ENCODE data around the gene C5orf63. TPM values are rescaled to one million over a fixed set of nuclear protein-coding genes. Genes with fewer than 3 reads are reported as not detected.
"Not testable (repeated sequence)": the region's sequence is repeated elsewhere in the genome, so short reads cannot be mapped to it uniquely, and the experiment has no call there.

C5orf63 gene
- total RNA-seq, 8 experiments from 2014 or later, result 0.11 to 11.3 (median 1.9) TPM

GRCh38 chr5:127023552-127024191, 49.6 kb downstream of the C5orf63 start:
- H3K4me1 ChIP-seq (replicated peaks in 1 of 2), result peaks cover 23 to 27% of the 10 kb centered on the region in 2 donors
- in situ Hi-C loops (cut with MboI; ENCODE audit: low pct_unique_long_range_greater_than_20kb in 2 of 9, low sequenced_read_pairs in 9 of 9, unreplicated experiment in 9 of 9); H3K27ac ChIP-seq; ATAC-seq (replicated peaks in 6 of 8); H3K4me3 ChIP-seq: not testable (repeated sequence)
- 60 to 100% (median 88%) methylated on average over 1 to 7 of the region's 7 CpGs for whole genome bisulfite sequencing, 10 experiments

GRCh38 chr5:127022846-127023245, 50.5 kb downstream of the C5orf63 start:
- in situ Hi-C loops (cut with MboI; ENCODE audit: low pct_unique_long_range_greater_than_20kb in 2 of 9, low sequenced_read_pairs in 9 of 9, unreplicated experiment in 9 of 9), result no loop called here
- no peak overlapping the region for H3K4me3 ChIP-seq

GRCh38 chr5:127019928-127020327, 53.4 kb downstream of the C5orf63 start:
- 0 to 85% (median 71%) methylated on average over 1 of the region's 1 CpG; no CpG with 5 or more reads in 5 of the 10 experiments for WGBS, 10 experiments
- in situ Hi-C loops (cut with MboI; ENCODE audit: low pct_unique_long_range_greater_than_20kb in 2 of 9, low sequenced_read_pairs in 9 of 9, unreplicated experiment in 9 of 9), result no loop called here
- Histone ChIP-seq H3K27ac (no peak overlapping the region), H3K4me3 (no peak overlapping the region), H3K4me1 (replicated peaks in 1 of 2) (peaks cover 0 to 6% of the 10 kb centered on the region in 2 donors)
- ATAC-seq (replicated peaks in 6 of 8), result no peak

More at GRCh38 chr5:127022846-127023245, 50.5 kb downstream of the C5orf63 start:
- Histone ChIP-seq H3K4me1 (replicated peaks in 1 of 2) (peaks cover 21 to 24% of the 10 kb centered on the region in 2 donors), H3K27ac (no peak overlapping the region)
- 93 to 100% (median 100%) methylated on average over 1 to 3 of the region's 3 CpGs; no CpG with 5 or more reads in 2 of the 10 experiments for WGBS, 10 experiments
- no peak for ATAC-seq (replicated peaks in 6 of 8)

GRCh38 chr5:127016722-127017121, 56.6 kb downstream of the C5orf63 start:
- H3K4me1 ChIP-seq (replicated peaks in 1 of 2); ATAC-seq (replicated peaks in 6 of 8); H3K4me3 ChIP-seq; H3K27ac ChIP-seq; in situ Hi-C loops (cut with MboI; ENCODE audit: low pct_unique_long_range_greater_than_20kb in 2 of 9, low sequenced_read_pairs in 9 of 9, unreplicated experiment in 9 of 9): not testable (repeated sequence)
- WGBS, 10 experiments, result 100% methylated on average over 1 of the region's 4 CpGs; no CpG with 5 or more reads in 8 of the 10 experiments

- no peak for ATAC-seq (replicated peaks in 6 of 8)
- WGBS, 10 experiments, result 37 to 93% (median 67%) methylated on average over 1 to 4 of the region's 4 CpGs; no CpG with 5 or more reads in 4 of the 10 experiments
- Histone ChIP-seq H3K4me3 (no peak overlapping the region), H3K27ac (no peak overlapping the region), H3K4me1 (replicated peaks in 1 of 2) (no peaks in the 10 kb centered on the region)
- in situ Hi-C loops (cut with MboI; ENCODE audit: low pct_unique_long_range_greater_than_20kb in 2 of 9, low sequenced_read_pairs in 9 of 9, unreplicated experiment in 9 of 9), result no loop called here
Observed at GRCh38 chr5:127015716-127016115, 57.6 kb downstream of the C5orf63 start.

- no peaks in the 10 kb centered on the region for H3K4me1 ChIP-seq (replicated peaks in 1 of 2)
- no peak for ATAC-seq (replicated peaks in 6 of 8)
- 33 to 100% (median 94%) methylated on average over 1 of the region's 1 CpG for WGBS, 10 experiments
- H3K27ac ChIP-seq, result no peak overlapping the region
- in situ Hi-C loops (cut with MboI; ENCODE audit: low pct_unique_long_range_greater_than_20kb in 2 of 9, low sequenced_read_pairs in 9 of 9, unreplicated experiment in 9 of 9), result no loop called here
- no peak overlapping the region for H3K4me3 ChIP-seq
Observed at GRCh38 chr5:127014573-127014972, 58.7 kb downstream of the C5orf63 start.

GRCh38 chr5:127013407-127013806, 59.9 kb downstream of the C5orf63 start:
- WGBS, 10 experiments, result 20 to 100% (median 93%) methylated on average over 1 to 2 of the region's 2 CpGs; no CpG with 5 or more reads in 1 of the 10 experiments
- no peak for ATAC-seq (replicated peaks in 6 of 8)
- H3K4me1 ChIP-seq (replicated peaks in 1 of 2), result no peaks in the 10 kb centered on the region
- in situ Hi-C loops (cut with MboI; ENCODE audit: low pct_unique_long_range_greater_than_20kb in 2 of 9, low sequenced_read_pairs in 9 of 9, unreplicated experiment in 9 of 9), result no loop called here
- no peak overlapping the region for H3K4me3 ChIP-seq
- no peak overlapping the region for H3K27ac ChIP-seq

GRCh38 chr5:127012916-127013315, 60.4 kb downstream of the C5orf63 start:
- Histone ChIP-seq H3K27ac (no peak overlapping the region), H3K4me3 (no peak overlapping the region), H3K4me1 (replicated peaks in 1 of 2) (no peaks in the 10 kb centered on the region)
- in situ Hi-C loops (cut with MboI; ENCODE audit: low pct_unique_long_range_greater_than_20kb in 2 of 9, low sequenced_read_pairs in 9 of 9, unreplicated experiment in 9 of 9), result no loop called here
- ATAC-seq (replicated peaks in 6 of 8), result peak in 2 of 8 experiments; percentile 61 to 73

GRCh38 chr5:127011961-127012644, 61.2 kb downstream of the C5orf63 start:
- Histone ChIP-seq H3K4me1 (replicated peaks in 1 of 2) (no peaks in the 10 kb centered on the region), H3K4me3 (no peak overlapping the region), H3K27ac (no peak overlapping the region)
- no peak for ATAC-seq (replicated peaks in 6 of 8)
- WGBS, 10 experiments, result 80 to 100% (median 100%) methylated on average over 1 to 2 of the region's 2 CpGs; no CpG with 5 or more reads in 1 of the 10 experiments
- in situ Hi-C loops (cut with MboI; ENCODE audit: low pct_unique_long_range_greater_than_20kb in 2 of 9, low sequenced_read_pairs in 9 of 9, unreplicated experiment in 9 of 9), result no loop called here

GRCh38 chr5:127011153-127011552, 62.1 kb downstream of the C5orf63 start:
- Histone ChIP-seq H3K4me3 (no peak overlapping the region), H3K27ac (no peak overlapping the region), H3K4me1 (replicated peaks in 1 of 2) (no peaks in the 10 kb centered on the region)
- peak in 3 of 8 experiments; percentile 71 to 85 (median 78) for ATAC-seq (replicated peaks in 6 of 8)
- in situ Hi-C loops (cut with MboI; ENCODE audit: low pct_unique_long_range_greater_than_20kb in 2 of 9, low sequenced_read_pairs in 9 of 9, unreplicated experiment in 9 of 9), result no loop called here
- 0 to 94% (median 83%) methylated on average over 1 to 4 of the region's 4 CpGs; no CpG with 5 or more reads in 1 of the 10 experiments for WGBS, 10 experiments

GRCh38 chr5:127010362-127010761, 62.9 kb downstream of the C5orf63 start:
- Histone ChIP-seq H3K4me3 (no peak overlapping the region), H3K27ac (no peak overlapping the region), H3K4me1 (replicated peaks in 1 of 2) (no peaks in the 10 kb centered on the region)
- in situ Hi-C loops (cut with MboI; ENCODE audit: low pct_unique_long_range_greater_than_20kb in 2 of 9, low sequenced_read_pairs in 9 of 9, unreplicated experiment in 9 of 9), result no loop called here
- 16 to 100% (median 80%) methylated on average over 1 to 2 of the region's 2 CpGs; no CpG with 5 or more reads in 3 of the 10 experiments for WGBS, 10 experiments
- ATAC-seq (replicated peaks in 6 of 8), result no peak

GRCh38 chr5:127009784-127010183, 63.5 kb downstream of the C5orf63 start:
- Histone ChIP-seq H3K4me3 (no peak overlapping the region), H3K27ac (no peak overlapping the region), H3K4me1 (replicated peaks in 1 of 2) (no peaks in the 10 kb centered on the region)
- ATAC-seq (replicated peaks in 6 of 8), result no peak
- WGBS, 10 experiments, result 33 to 100% (median 80%) methylated on average over 1 of the region's 1 CpG; no CpG with 5 or more reads in 5 of the 10 experiments
- in situ Hi-C loops (cut with MboI; ENCODE audit: low pct_unique_long_range_greater_than_20kb in 2 of 9, low sequenced_read_pairs in 9 of 9, unreplicated experiment in 9 of 9), result no loop called here

- Histone ChIP-seq H3K27ac (no peak overlapping the region), H3K4me3 (no peak overlapping the region), H3K4me1 (replicated peaks in 1 of 2) (no peaks in the 10 kb centered on the region)
- in situ Hi-C loops (cut with MboI; ENCODE audit: low pct_unique_long_range_greater_than_20kb in 2 of 9, low sequenced_read_pairs in 9 of 9, unreplicated experiment in 9 of 9), result no loop called here
- WGBS, 10 experiments, result 42 to 95% (median 78%) methylated on average over 3 to 6 of the region's 6 CpGs; no CpG with 5 or more reads in 2 of the 10 experiments
- peak in 1 of 8 experiments; percentile 44 for ATAC-seq (replicated peaks in 6 of 8)
Observed at GRCh38 chr5:127008300-127008975, 64.9 kb downstream of the C5orf63 start.

All from motor neuron (in vitro differentiated cells).